Activated T-cell treated with anti-CD3 and anti-CD28 coated beads for 24 hours (primary cell): ENCODE measurements around the gene RREB1.

Source experiments
- DNase-seq: peaks from one replicate; pipeline ENCODE4 v3.0.0-alpha.2; 2020; ENCODE audit warnings: low read depth

The RREB1 gene

GRCh38 chr6:7122684-7123083 is 14.9 kb downstream of the RREB1 start:
- DNase-seq = no peak

- no peak for DNase-seq
Measured at GRCh38 chr6:7124114-7124513, 16.4 kb downstream of the RREB1 start.

GRCh38 chr6:7124636-7125035 is 16.9 kb downstream of the RREB1 start:
- DNase-seq = no peak

GRCh38 chr6:7125290-7125689 is 17.5 kb downstream of the RREB1 start:
- DNase-seq = no peak

- no peak for DNase-seq
Measured at GRCh38 chr6:7126754-7127153, 19.0 kb downstream of the RREB1 start.

GRCh38 chr6:7127680-7128079 is 19.9 kb downstream of the RREB1 start:
- no peak for DNase-seq

- DNase-seq = no peak
Measured at GRCh38 chr6:7129360-7129759, 21.6 kb downstream of the RREB1 start.

- DNase-seq = no peak
Measured at GRCh38 chr6:7129784-7130569, 22.2 kb downstream of the RREB1 start.

- DNase-seq = no peak
Measured at GRCh38 chr6:7131390-7131789, 23.6 kb downstream of the RREB1 start.

GRCh38 chr6:7132398-7133035 is 24.8 kb downstream of the RREB1 start:
- DNase-seq = no peak

GRCh38 chr6:7134999-7135745 is 27.4 kb downstream of the RREB1 start:
- DNase-seq = no peak

GRCh38 chr6:7135755-7136154 is 28.0 kb downstream of the RREB1 start:
- no peak for DNase-seq

GRCh38 chr6:7136859-7137334 is 29.1 kb downstream of the RREB1 start:
- no peak for DNase-seq

- DNase-seq = peak; percentile 55
Measured at GRCh38 chr6:7137335-7138045, 29.7 kb downstream of the RREB1 start.

GRCh38 chr6:7138046-7138531 is 30.3 kb downstream of the RREB1 start:
- DNase-seq = no peak

GRCh38 chr6:7138921-7139358 is 31.2 kb downstream of the RREB1 start:
- DNase-seq = no peak

GRCh38 chr6:7139835-7140470 is 32.2 kb downstream of the RREB1 start:
- DNase-seq = no peak

- peak; percentile 76 for DNase-seq
Measured at GRCh38 chr6:7140631-7141378, 33.0 kb downstream of the RREB1 start.

- no peak for DNase-seq
Measured at GRCh38 chr6:7142228-7142801, 34.6 kb downstream of the RREB1 start.

GRCh38 chr6:7142918-7143475 is 35.2 kb downstream of the RREB1 start:
- DNase-seq = no peak
